ENCODE results near the gene GPN2. TPM values are rescaled to one million over a fixed set of nuclear protein-coding genes. Genes with fewer than 3 reads are reported as not detected.
"Not testable (repeated sequence)": the region's sequence is repeated elsewhere in the genome, so short reads cannot be mapped to it uniquely, and the experiment has no call there.

GPN2 gene
- total RNA-seq, 1 donor from 2014 or later, result 43.1 TPM

- intact Hi-C loops (cut with micrococcal nuclease), result no loop called here
- no peaks in the 10 kb centered on the region for H3K27me3 Mint-ChIP-seq (ENCODE audit: low read depth)
Observed at GRCh38 chr1:26890467-26890796, 349 bp upstream of the GPN2 start.

GRCh38 chr1:26888231-26888630 is 1.9 kb downstream of the GPN2 start:
- H3K4me3 Mint-ChIP-seq (ENCODE audit: low read depth), result peak overlapping the region; percentile 99
- peaks cover 27% of the 10 kb centered on the region for H3K4me1 Mint-ChIP-seq (ENCODE audit: low read depth)
- peaks cover 70% of the 10 kb centered on the region for H3K36me3 Mint-ChIP-seq (ENCODE audit: low read depth)
- intact Hi-C loops (cut with micrococcal nuclease), result no loop called here
- no peaks in the 10 kb centered on the region for H3K27me3 Mint-ChIP-seq (ENCODE audit: low read depth)
- no peaks in the 10 kb centered on the region for H3K9me3 Mint-ChIP-seq
- H3K27ac Mint-ChIP-seq, result peak overlapping the region; percentile 30
- DNase-seq (ENCODE audit: low spot score), result no peak

More at GRCh38 chr1:26890467-26890796, 349 bp upstream of the GPN2 start:
- DNase-seq (ENCODE audit: low spot score), result no peak
- H3K9me3 Mint-ChIP-seq, result no peaks in the 10 kb centered on the region
- H3K36me3 Mint-ChIP-seq (ENCODE audit: low read depth), result peaks cover 62% of the 10 kb centered on the region
- peak overlapping the region; percentile 96 for H3K27ac Mint-ChIP-seq
- H3K4me3 Mint-ChIP-seq (ENCODE audit: low read depth), result peak overlapping the region; percentile 99
- peaks cover 24% of the 10 kb centered on the region for H3K4me1 Mint-ChIP-seq (ENCODE audit: low read depth)

- Mint-ChIP-seq H3K4me3 (ENCODE audit: low read depth) (peak overlapping the region; percentile 20), H3K27ac (peak overlapping the region; percentile 47), H3K9me3 (no peaks in the 10 kb centered on the region), H3K27me3 (ENCODE audit: low read depth) (no peaks in the 10 kb centered on the region), H3K4me1 (ENCODE audit: low read depth) (peaks cover 27% of the 10 kb centered on the region), H3K36me3 (ENCODE audit: low read depth) (peaks cover 70% of the 10 kb centered on the region)
- DNase-seq (ENCODE audit: low spot score), result no peak
- intact Hi-C loops (cut with micrococcal nuclease), result no loop called here
Observed at GRCh38 chr1:26887125-26887524, 3.0 kb downstream of the GPN2 start.

- Mint-ChIP-seq H3K27me3 (ENCODE audit: low read depth) (no peaks in the 10 kb centered on the region), H3K9me3 (no peaks in the 10 kb centered on the region), H3K4me1 (ENCODE audit: low read depth) (peaks cover 7% of the 10 kb centered on the region), H3K36me3 (ENCODE audit: low read depth) (peaks cover 64% of the 10 kb centered on the region), H3K4me3 (ENCODE audit: low read depth) (no peak overlapping the region), H3K27ac (no peak overlapping the region)
- no peak for DNase-seq (ENCODE audit: low spot score)
- intact Hi-C loops (cut with micrococcal nuclease), result no loop called here
Observed at GRCh38 chr1:26882696-26883463, 7.2 kb downstream of the GPN2 start.

GRCh38 chr1:26881611-26882010 is 8.5 kb downstream of the GPN2 start:
- DNase-seq (ENCODE audit: low spot score); H3K4me3 Mint-ChIP-seq (ENCODE audit: low read depth); H3K27ac Mint-ChIP-seq; intact Hi-C loops (cut with micrococcal nuclease); H3K27me3 Mint-ChIP-seq (ENCODE audit: low read depth); H3K4me1 Mint-ChIP-seq (ENCODE audit: low read depth); H3K9me3 Mint-ChIP-seq: not testable (repeated sequence)
- H3K36me3 Mint-ChIP-seq (ENCODE audit: low read depth), result peaks cover 63% of the 10 kb centered on the region

GRCh38 chr1:26879793-26880192 is 10.3 kb downstream of the GPN2 start:
- Mint-ChIP-seq H3K27ac (no peak overlapping the region), H3K4me3 (ENCODE audit: low read depth) (no peak overlapping the region), H3K36me3 (ENCODE audit: low read depth) (peaks cover 62% of the 10 kb centered on the region), H3K27me3 (ENCODE audit: low read depth) (no peaks in the 10 kb centered on the region), H3K9me3 (no peaks in the 10 kb centered on the region), H3K4me1 (ENCODE audit: low read depth) (no peaks in the 10 kb centered on the region)
- no peak for DNase-seq (ENCODE audit: low spot score)
- intact Hi-C loops (cut with micrococcal nuclease), result loop anchor here (5.0 kb wide), 3 partner anchors 52 to 277 kb away; partner anchors contain the start of gene ZDHHC18

- Mint-ChIP-seq H3K27me3 (ENCODE audit: low read depth) (no peaks in the 10 kb centered on the region), H3K9me3 (no peaks in the 10 kb centered on the region), H3K4me3 (ENCODE audit: low read depth) (no peak overlapping the region), H3K27ac (no peak overlapping the region), H3K4me1 (ENCODE audit: low read depth) (no peaks in the 10 kb centered on the region), H3K36me3 (ENCODE audit: low read depth) (peaks cover 38% of the 10 kb centered on the region)
- intact Hi-C loops (cut with micrococcal nuclease), result loop anchor here (5.0 kb wide), 3 partner anchors 50 to 275 kb away; partner anchors contain the start of gene ZDHHC18
- no peak for DNase-seq (ENCODE audit: low spot score)
Observed at GRCh38 chr1:26877326-26877725, 12.8 kb downstream of the GPN2 start.

- H3K36me3 Mint-ChIP-seq (ENCODE audit: low read depth), result peaks cover 29% of the 10 kb centered on the region
- H3K9me3 Mint-ChIP-seq, result no peaks in the 10 kb centered on the region
- H3K4me3 Mint-ChIP-seq (ENCODE audit: low read depth), result no peak overlapping the region
- H3K27ac Mint-ChIP-seq, result no peak overlapping the region
- DNase-seq (ENCODE audit: low spot score), result no peak
- no peaks in the 10 kb centered on the region for H3K27me3 Mint-ChIP-seq (ENCODE audit: low read depth)
- no peaks in the 10 kb centered on the region for H3K4me1 Mint-ChIP-seq (ENCODE audit: low read depth)
- intact Hi-C loops (cut with micrococcal nuclease), result loop anchor here (5.0 kb wide), 3 partner anchors 48 to 273 kb away; partner anchors contain the start of gene ZDHHC18
Observed at GRCh38 chr1:26874896-26875295, 15.2 kb downstream of the GPN2 start.

- peaks cover 17% of the 10 kb centered on the region for H3K36me3 Mint-ChIP-seq (ENCODE audit: low read depth)
- H3K27me3 Mint-ChIP-seq (ENCODE audit: low read depth); intact Hi-C loops (cut with micrococcal nuclease); H3K9me3 Mint-ChIP-seq; H3K4me1 Mint-ChIP-seq (ENCODE audit: low read depth); DNase-seq (ENCODE audit: low spot score); H3K4me3 Mint-ChIP-seq (ENCODE audit: low read depth); H3K27ac Mint-ChIP-seq: not testable (repeated sequence)
Observed at GRCh38 chr1:26873097-26873496, 17.0 kb downstream of the GPN2 start.

- Mint-ChIP-seq H3K27ac (peak overlapping the region; percentile 90), H3K4me3 (ENCODE audit: low read depth) (peak overlapping the region; percentile 93), H3K27me3 (ENCODE audit: low read depth) (no peaks in the 10 kb centered on the region), H3K9me3 (no peaks in the 10 kb centered on the region), H3K4me1 (ENCODE audit: low read depth) (peaks cover 20% of the 10 kb centered on the region), H3K36me3 (ENCODE audit: low read depth) (no peaks in the 10 kb centered on the region)
- intact Hi-C loops (cut with micrococcal nuclease), result loop anchor here (1.0 to 5.0 kb wide), 4 partner anchors 13 to 283 kb away; no protein-coding TSS in a partner anchor
- peak; percentile 95 for DNase-seq (ENCODE audit: low spot score)
Observed at GRCh38 chr1:26864610-26865480, 25.2 kb downstream of the GPN2 start.

- peak overlapping the region; percentile 93 for H3K4me3 Mint-ChIP-seq (ENCODE audit: low read depth)
- no peak for DNase-seq (ENCODE audit: low spot score)
- intact Hi-C loops (cut with micrococcal nuclease), result loop anchor here (5.0 kb wide), 1 partner anchor 261 kb away; no protein-coding TSS in a partner anchor
- H3K27ac Mint-ChIP-seq, result no peak overlapping the region
- no peaks in the 10 kb centered on the region for H3K36me3 Mint-ChIP-seq (ENCODE audit: low read depth)
- no peaks in the 10 kb centered on the region for H3K27me3 Mint-ChIP-seq (ENCODE audit: low read depth)
- H3K4me1 Mint-ChIP-seq (ENCODE audit: low read depth), result peaks cover 20% of the 10 kb centered on the region
- H3K9me3 Mint-ChIP-seq, result no peaks in the 10 kb centered on the region
Observed at GRCh38 chr1:26863685-26864077, 26.4 kb downstream of the GPN2 start.

- peak; percentile 34 for DNase-seq (ENCODE audit: low spot score)
- H3K4me1 Mint-ChIP-seq (ENCODE audit: low read depth), result peaks cover 20% of the 10 kb centered on the region
- peak within 1 kb of the TSS; percentile 5 for H3K27ac Mint-ChIP-seq
- H3K4me3 Mint-ChIP-seq (ENCODE audit: low read depth), result peak within 1 kb of the TSS; percentile 93
- H3K9me3 Mint-ChIP-seq, result no peaks in the 10 kb centered on the region
- no peaks in the 10 kb centered on the region for H3K27me3 Mint-ChIP-seq (ENCODE audit: low read depth)
- intact Hi-C loops (cut with micrococcal nuclease), result loop anchor here (5.0 kb wide), 1 partner anchor 261 kb away; no protein-coding TSS in a partner anchor
- no peaks in the 10 kb centered on the region for H3K36me3 Mint-ChIP-seq (ENCODE audit: low read depth)
Observed at GRCh38 chr1:26862781-26863684, 27.1 kb downstream of the GPN2 start, which contains the start of gene SFN. Gene SFN, plus strand, starts transcription at chr1:26863149. Its CDS starts 64 bp downstream, at chr1:26863213.
